Measurements from ENCODE around the gene KLHDC2.

GRCh38 chr14:49792618-49793017, 24.7 kb downstream of the KLHDC2 start:
- TF ChIP-seq EZH2 (IDR thresholded peaks at IDR 0.05; ENCODE audit: low read depth) (no peak), CTCF (conservative IDR thresholded peaks at IDR 0.05) (no peak)
